DMS114 treated with DMSO at 0.1 percent for 48 hours (cell line): Measurements from ENCODE around the gene ECI1.

Experiments used
- DNase-seq: peaks from one replicate; lab custom pipeline; 2025; ENCODE audit not compliant: unreplicated experiment; lab: John Stamatoyannopoulos, UW

The ECI1 gene

DNA sequence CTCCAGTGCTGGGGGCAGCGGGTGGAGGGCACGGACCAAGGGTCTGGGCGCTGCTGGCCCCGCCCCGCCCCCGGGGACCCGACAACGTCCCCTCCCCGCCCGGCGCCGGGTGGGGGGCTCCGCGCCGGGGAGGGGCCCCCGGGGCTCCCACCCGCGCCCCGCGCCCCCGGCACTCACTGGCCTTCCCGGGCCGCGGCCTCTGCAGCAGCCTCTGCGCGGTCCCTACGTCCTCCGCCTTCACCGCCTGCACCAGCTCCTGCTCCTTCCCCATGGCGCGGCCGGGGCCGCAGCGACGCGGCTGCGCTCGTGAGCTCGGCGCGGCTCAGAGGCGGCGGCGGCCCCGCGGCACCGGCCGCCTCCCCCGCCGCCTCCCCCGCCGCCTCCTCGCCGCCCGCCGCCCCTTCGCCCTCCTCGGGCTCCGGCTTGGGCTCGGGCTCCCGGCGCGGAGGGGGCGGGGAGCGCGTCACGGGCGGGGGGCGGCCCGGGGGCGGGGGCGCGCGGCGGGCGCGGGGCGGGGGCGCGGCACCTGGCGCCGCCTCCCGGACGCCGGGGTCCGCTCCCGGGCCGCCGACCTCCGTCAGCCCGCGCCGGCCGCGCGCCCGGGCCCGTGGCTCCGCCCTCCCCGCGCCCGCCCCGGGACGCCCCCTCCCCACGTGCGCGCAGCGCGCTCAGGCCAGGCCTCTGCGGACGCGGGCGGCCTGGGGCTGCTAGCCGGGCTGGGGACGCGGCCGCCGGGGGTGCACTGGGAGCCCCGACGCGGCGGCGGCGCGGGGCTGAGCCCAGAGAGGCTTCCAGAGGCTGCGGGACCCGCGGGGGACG is 55.0 kb downstream of the ECI1 start, which contains the start of gene CASKIN1:
Gene CASKIN1, minus strand, starts transcription at position 444 of the 819 bp plus-strand sequence. Its CDS starts 173 bp downstream, at position 271.
- DNase-seq = no peak

DNA sequence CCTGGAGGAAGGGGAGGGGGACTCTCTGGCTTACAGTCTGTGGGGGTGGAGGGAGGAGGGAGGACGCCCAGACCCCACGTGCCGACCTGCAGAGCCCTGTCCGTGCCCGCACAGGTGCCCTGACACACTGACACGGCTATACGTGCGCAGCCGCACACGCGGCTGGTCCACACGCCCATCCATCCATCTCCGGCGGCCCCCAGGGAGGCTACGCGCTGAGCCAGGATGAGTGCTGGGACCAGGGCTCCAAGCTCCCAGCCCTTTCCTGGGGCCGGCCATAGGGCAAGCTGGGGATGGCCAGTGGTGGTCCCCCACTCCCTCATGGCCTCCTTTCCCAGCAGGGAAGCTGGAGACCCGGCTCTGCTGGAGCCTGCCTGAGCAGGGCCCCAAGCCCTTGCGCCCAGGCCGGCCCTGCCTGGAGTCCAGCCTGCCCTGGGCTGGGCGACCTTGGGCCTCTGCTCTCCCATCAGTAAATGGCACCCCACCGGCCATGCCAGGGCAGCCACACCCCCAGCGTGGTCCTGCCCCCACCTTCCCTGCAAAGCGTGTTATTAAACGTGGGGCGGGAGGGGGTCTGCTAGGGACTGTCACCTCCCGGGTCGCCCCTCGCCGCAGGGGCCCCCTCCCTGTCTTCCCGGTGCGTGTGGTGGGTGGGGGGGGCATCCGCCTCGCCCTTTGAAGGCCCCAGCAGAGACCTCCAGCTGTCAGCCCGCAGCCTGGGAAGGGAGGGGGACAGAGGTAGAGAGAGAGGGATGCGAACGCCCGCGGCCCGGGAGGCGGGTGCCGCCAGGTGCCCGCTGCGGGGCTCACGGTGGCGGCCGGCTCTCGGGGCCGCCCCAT is 55.8 kb downstream of the ECI1 start:
- no peak for DNase-seq

DNA sequence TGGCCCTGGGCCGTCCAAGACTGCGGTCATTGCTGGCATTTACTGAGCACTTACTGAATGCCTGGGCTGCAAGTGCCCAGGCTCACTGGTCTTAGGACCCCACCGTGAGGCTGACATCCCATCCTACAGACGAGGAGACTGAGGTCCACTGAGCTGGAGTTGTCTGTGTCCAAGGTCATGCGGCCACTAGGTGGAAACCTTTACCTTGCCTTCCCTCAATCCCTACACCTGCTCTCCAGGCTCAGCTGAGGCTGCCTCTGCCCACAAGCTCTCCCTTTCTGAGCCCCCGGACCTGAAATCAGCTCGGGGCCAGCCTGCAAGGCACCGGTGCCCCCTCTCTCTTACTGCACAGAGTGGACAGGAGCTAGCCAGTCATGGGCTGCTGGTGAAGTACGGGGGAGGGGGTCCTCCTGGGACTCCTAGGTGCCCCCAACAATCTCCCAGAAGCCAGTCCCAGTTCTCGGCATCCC is 56.5 kb downstream of the ECI1 start:
- no peak for DNase-seq

DNA sequence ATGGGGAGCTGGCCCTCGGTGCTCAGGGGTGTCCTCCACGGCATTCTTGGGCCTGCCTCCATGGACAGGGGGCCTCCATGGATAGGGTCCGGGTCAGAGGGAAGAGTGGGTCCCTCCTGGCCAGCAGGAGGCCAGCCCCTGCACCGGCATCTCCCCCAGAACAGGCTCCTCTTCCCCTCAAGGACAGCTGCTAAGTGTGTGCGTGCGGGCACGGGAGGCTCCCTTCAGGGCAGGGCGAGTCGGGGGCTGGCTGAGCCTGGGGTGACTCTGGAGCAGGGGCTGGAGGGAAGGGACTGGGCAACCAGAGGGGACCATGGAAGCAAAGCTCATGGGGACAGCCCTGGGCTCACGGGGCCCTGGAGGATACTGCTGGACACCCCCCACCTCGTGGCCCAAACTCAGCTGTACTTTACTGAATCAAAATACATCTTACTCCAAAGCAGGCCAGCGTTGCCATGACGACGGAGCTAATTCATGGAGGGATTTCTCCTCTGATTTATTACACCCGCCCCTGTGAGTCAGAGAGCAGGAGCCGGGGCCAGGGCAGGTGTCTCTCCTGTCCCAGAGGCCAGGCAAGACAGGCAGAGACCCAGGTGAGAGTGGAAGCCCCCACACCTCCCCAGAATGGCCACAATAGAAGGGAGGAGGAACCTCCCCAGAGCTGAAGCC is 57.1 kb downstream of the ECI1 start:
- no peak for DNase-seq

DNA sequence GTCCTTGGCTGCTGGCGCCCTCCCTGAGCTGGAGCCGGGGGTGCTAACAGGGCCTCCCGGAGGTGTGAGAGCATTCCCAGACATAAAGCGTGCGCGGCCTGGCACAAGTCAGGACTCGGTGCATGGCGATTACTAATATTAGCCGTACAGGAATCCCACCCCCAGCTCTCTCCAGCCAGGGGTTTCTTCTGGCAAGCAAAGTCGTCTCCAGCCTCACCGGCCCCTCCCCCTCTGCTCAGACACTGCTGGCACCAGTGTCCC is 60.0 kb downstream of the ECI1 start:
- DNase-seq = no peak

DNA sequence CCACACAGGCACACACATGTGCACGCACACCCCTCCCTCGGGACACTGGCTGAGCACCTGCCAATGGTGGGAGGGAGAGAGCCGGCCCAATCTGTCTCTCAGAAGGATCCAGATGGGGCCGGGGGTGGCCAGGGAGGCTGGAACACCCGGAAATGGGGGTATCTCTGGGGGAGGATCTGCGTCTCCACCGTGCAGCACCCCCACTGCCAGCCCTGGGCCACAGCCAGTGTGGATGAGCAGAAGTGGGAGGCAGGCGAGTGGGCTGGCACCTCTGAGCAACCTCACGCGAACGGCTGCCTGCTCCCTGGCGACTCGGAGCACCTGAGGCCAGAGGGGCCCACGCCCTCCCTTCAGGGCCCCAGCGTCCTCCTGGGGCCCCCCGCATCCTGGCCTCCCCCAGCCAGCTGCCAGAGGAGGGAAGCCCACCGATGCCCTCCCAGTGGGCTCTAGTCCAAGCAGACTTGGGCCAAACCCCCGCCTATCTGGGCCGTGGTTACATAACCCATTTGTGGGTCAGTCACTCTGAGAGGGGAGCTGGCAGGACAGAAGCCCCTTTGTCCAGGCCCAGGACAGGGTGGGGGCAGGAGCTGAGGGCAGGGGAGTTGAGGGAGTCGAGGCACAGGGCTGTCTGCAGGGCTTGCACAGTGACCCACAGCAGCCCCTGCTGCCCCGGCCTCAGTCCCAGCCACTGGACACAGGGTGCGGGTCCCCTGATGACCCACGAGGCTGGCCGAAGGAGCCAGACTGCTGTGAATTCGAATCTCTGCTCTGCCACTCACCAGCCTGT is 60.5 kb downstream of the ECI1 start:
- DNase-seq = no peak

DNA sequence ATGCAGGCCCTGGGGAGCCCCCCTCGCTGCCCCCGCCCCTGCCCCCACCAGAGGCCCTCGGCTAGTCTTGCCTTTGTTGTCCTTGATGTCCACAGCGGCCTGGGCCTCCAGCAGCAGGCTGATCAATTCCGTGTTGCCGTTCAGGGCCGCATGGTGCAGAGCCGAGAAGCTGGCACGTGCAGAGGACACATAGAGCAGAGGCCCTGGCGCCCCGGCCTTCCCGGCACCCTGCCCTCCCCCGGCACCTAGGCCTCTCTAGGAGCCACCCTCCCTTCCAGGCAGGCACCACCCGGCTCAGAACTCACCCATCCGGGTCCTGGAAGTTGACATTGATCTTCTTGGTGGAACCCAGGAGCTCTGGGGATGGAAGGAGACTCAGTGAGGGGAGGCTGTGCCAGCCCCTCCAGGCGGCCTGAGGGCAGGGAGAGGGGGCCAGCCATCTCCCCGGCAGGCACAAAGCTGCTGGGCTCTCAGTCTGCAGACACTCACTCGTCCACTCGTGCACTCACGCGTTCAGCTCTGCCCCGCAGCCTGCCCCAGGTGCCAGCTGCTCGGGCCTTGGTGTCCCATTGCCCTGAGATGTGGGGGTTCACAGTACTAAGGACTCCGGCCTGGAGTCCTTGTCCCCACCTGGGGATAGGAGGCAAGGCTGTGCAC is 61.3 kb downstream of the ECI1 start:
- DNase-seq = no peak
